Measurements from ENCODE around the gene C1orf122.

GRCh38 chr1:37778654-37779053, 28.9 kb upstream of the C1orf122 start:
- TF ChIP-seq CTCF (conservative IDR thresholded peaks at IDR 0.05; ENCODE audit: low read depth in 2 of 2), result no peak
- no peak for TF ChIP-seq REST (IDR thresholded peaks at IDR 0.05; ENCODE audit: unreplicated experiment)
- TF ChIP-seq POLR2AphosphoS5 (IDR thresholded peaks at IDR 0.05; ENCODE audit: low read depth), result no peak
- no peak for TF ChIP-seq EZH2phosphoT487 (IDR thresholded peaks at IDR 0.05; ENCODE audit: unreplicated experiment)
- no peak for TF ChIP-seq EZH2 (IDR thresholded peaks at IDR 0.05; ENCODE audit: low read depth, unreplicated experiment)
- no peak for TF ChIP-seq JUNB (IDR thresholded peaks at IDR 0.05; ENCODE audit: unreplicated experiment)
- TF ChIP-seq CREB1 (CRISPR knock-in tag; IDR thresholded peaks at IDR 0.05; ENCODE audit: low read depth), result no peak
- no peak for TF ChIP-seq ZNF462 (CRISPR knock-in tag; IDR thresholded peaks at IDR 0.05)
- TF ChIP-seq ZNF331 (CRISPR knock-in tag; IDR thresholded peaks at IDR 0.05; ENCODE audit: low read depth), result no peak
- TF ChIP-seq ETS1 (IDR thresholded peaks at IDR 0.05), result no peak
- TF ChIP-seq ZNF114 (CRISPR knock-in tag; IDR thresholded peaks at IDR 0.05), result no peak
